ENCODE data around the gene GARRE1.

GRCh38 chr19:34246340-34246739 lies 8.0 kb upstream of the GARRE1 start:
- TF ChIP-seq CTCF (IDR thresholded peaks at IDR 0.05; ENCODE audit: borderline replicate concordance, extremely low read depth, low read length, poor library complexity, severe bottlenecking) (no peak), EZH2 (IDR thresholded peaks at IDR 0.05; ENCODE audit: borderline replicate concordance, low read depth, low read length, severe bottlenecking) (no peak)
